HepG2 (cell line): Measurements from ENCODE around the gene MTA3. TPM values are rescaled to one million over a fixed set of nuclear protein-coding genes. Genes with fewer than 3 reads are reported as not detected.

ENCODE experiments used
- FOXA3 ChIP-seq: IDR thresholded peaks from 2 replicates; pipeline ENCODE4 v1.6.1; 2016; ENCODE audit warnings: missing genetic modification reagents, missing compliant biosample characterization
- FOXM1 ChIP-seq: sonication (generic); formaldehyde crosslinking; IDR thresholded peaks from 2 replicates; pipeline ENCODE4 v1.5.0; 2020; ENCODE audit warnings: missing genetic modification reagents
- KAT7 ChIP-seq: IDR thresholded peaks from 2 replicates; pipeline ENCODE4 v1.6.1; 2018; ENCODE audit warnings: borderline replicate concordance, missing compliant biosample characterization
- POLR2AphosphoS5 ChIP-seq: IDR thresholded peaks from 2 replicates; pipeline ENCODE4 v1.6.1; 2012; ENCODE audit warnings: low read depth, low read length
- RARA ChIP-seq: IDR thresholded peaks from 2 replicates; pipeline ENCODE4 v1.6.1; 2016; ENCODE audit warnings: missing genetic modification reagents, missing compliant biosample characterization
- SALL1 ChIP-seq: sonication (generic); formaldehyde crosslinking; IDR thresholded peaks from 2 replicates; pipeline ENCODE4 v1.8.0; 2022; ENCODE audit warnings: mild to moderate bottlenecking, missing genetic modification reagents
- STAT5B ChIP-seq: sonication (generic); formaldehyde crosslinking; IDR thresholded peaks from 2 replicates; pipeline ENCODE4 v1.4.0; 2020; ENCODE audit warnings: missing genetic modification reagents
- ZFYVE20 ChIP-seq: sonication (generic); formaldehyde crosslinking; IDR thresholded peaks from 2 replicates; pipeline ENCODE4 v1.8.0; 2023; ENCODE audit warnings: low read depth, mild to moderate bottlenecking, moderate library complexity, missing genetic modification reagents, borderline replicate concordance
- ZNF124 ChIP-seq: sonication (generic); formaldehyde crosslinking; IDR thresholded peaks from 2 replicates; pipeline ENCODE4 v1.4.0; 2020; ENCODE audit warnings: missing genetic modification reagents
- ZNF205 ChIP-seq: IDR thresholded peaks from 2 replicates; pipeline ENCODE4 v1.6.1; 2018; ENCODE audit warnings: missing biosample characterization, missing genetic modification reagents
- ZNF350 ChIP-seq: sonication (generic); formaldehyde crosslinking; IDR thresholded peaks from 2 replicates; pipeline ENCODE4 v1.4.0; 2020; ENCODE audit warnings: mild to moderate bottlenecking, low read depth, missing genetic modification reagents, borderline replicate concordance
- ZNF564 ChIP-seq: sonication (generic); formaldehyde crosslinking; IDR thresholded peaks from 2 replicates; pipeline ENCODE4 v1.8.1; 2023; ENCODE audit warnings: mild to moderate bottlenecking, missing genetic modification reagents
- ZNF570 ChIP-seq: sonication (generic); formaldehyde crosslinking; IDR thresholded peaks from 2 replicates; pipeline ENCODE4 v1.4.0; 2020; ENCODE audit warnings: mild to moderate bottlenecking, missing genetic modification reagents, borderline replicate concordance
- ZNF670 ChIP-seq: sonication (generic); formaldehyde crosslinking; IDR thresholded peaks from 2 replicates; pipeline ENCODE4 v1.8.0; 2022; ENCODE audit warnings: mild to moderate bottlenecking, missing genetic modification reagents, borderline replicate concordance
- ZSCAN31 ChIP-seq: sonication (generic); formaldehyde crosslinking; IDR thresholded peaks from 2 replicates; pipeline ENCODE4 v1.5.0; 2020; ENCODE audit warnings: low read depth, mild to moderate bottlenecking, missing genetic modification reagents
- ZSCAN9 ChIP-seq: IDR thresholded peaks from 2 replicates; pipeline ENCODE4 v1.6.1; 2016; ENCODE audit warnings: borderline replicate concordance
- polyA plus RNA-seq, 8 experiments: library from polyadenylated mRNA; depleted of rRNA in 3 of 8; stranded (reverse) in 7 of 8; unstranded in 1 of 8; fragments of >200 nt; fragmentation: Illumina TruSeq in 4 of 8; extraction: Trizol in 4 of 8; gene quantifications; 2 replicates each; pipeline versions ENCODE4 v1.2.1 to v1.2.3, GENCODE V29; 2011 to 2016; ENCODE audit warnings: low read depth in 4 of 8, missing spikeins in 1 of 8, mixed read lengths in 1 of 8; ENCODE audit not compliant: insufficient read depth in 1 of 8
- total RNA-seq, 5 experiments: library from RNA; depleted of rRNA; stranded (reverse); fragments of >200 nt; fragmentation: Illumina TruSeq; extraction: Trizol; gene quantifications; 2 replicates each; pipeline ENCODE4 v1.2.3, GENCODE V29; 2016; ENCODE audit warnings: low read depth in 1 of 5
- TF ChIP-seq, protein P1 (sequence below): sonication (generic); formaldehyde crosslinking; IDR thresholded peaks from 2 replicates; pipeline ENCODE4 v1.5.1; 2020; ENCODE audit warnings: mild to moderate bottlenecking, moderate library complexity, missing genetic modification reagents
- TF ChIP-seq, protein P2 (sequence below): sonication (generic); formaldehyde crosslinking; IDR thresholded peaks from 2 replicates; pipeline ENCODE4 v1.4.0; 2020; ENCODE audit warnings: low read depth, mild to moderate bottlenecking, missing genetic modification reagents
- TF ChIP-seq, protein P3 (sequence below): IDR thresholded peaks from 2 replicates; pipeline ENCODE4 v1.6.1; 2012; ENCODE audit warnings: low read length, improper control_type of control experiment
- TF ChIP-seq, protein P4 (sequence below): sonication (generic); formaldehyde crosslinking; IDR thresholded peaks from 2 replicates; pipeline ENCODE4 v1.5.1; 2020; ENCODE audit warnings: missing genetic modification reagents, mild to moderate bottlenecking, borderline replicate concordance
- TF ChIP-seq, protein P5 (sequence below): IDR thresholded peaks from 2 replicates; pipeline ENCODE4 v1.6.1; 2016; ENCODE audit warnings: missing genetic modification reagents, missing compliant biosample characterization

Gene MTA3
- total and polyA plus RNA-seq, 2 of the 13 experiments (the other 11 are each of a cell fraction or from before 2014, with no cell fraction given) = 48.8 to 77.8 TPM

DNA sequence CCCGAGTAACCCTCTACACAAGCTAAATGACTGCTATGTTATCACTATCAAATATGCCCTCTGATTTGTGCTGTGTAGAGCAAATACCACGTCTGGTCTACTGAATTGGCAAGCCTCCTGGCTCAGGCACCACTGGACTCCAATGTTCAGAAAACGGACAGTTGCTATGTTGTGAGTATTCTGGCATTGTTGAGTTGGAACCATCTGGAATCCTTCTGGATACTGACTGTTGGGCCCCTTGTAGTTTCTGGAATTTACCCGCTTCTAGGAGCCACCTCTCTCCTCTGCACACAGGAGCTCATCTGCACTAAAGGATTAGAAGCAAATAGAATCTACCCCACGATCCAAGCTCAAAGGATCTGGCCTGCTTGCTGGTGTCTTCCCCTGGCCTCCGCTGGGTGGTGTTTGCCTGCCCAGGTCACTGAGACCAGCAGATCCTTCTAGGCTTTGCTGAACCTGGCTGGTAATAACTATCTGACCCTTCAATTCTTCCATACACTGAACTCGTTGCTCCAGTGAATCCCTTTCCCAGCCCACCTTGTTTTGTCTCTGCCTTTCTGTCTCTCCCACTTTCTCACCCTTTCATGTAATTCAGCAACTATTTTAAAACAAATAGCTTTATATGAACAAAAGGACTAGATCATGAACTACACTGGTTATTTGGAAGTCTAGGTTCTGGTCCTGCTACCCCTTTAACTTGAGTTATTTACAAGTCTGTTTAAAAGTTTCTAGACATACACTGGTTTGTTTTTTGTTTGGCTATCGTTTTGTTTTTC, 226.0 kb downstream of the MTA3 start (continued):
- TF ChIP-seq, protein P1, sequence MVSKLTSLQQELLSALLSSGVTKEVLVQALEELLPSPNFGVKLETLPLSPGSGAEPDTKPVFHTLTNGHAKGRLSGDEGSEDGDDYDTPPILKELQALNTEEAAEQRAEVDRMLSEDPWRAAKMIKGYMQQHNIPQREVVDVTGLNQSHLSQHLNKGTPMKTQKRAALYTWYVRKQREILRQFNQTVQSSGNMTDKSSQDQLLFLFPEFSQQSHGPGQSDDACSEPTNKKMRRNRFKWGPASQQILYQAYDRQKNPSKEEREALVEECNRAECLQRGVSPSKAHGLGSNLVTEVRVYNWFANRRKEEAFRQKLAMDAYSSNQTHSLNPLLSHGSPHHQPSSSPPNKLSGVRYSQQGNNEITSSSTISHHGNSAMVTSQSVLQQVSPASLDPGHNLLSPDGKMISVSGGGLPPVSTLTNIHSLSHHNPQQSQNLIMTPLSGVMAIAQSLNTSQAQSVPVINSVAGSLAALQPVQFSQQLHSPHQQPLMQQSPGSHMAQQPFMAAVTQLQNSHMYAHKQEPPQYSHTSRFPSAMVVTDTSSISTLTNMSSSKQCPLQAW (CRISPR knock-in tag) = peak; percentile 37; the same call in 1 of the 2 replicates
- TF ChIP-seq ZNF205 (peak; percentile 36; the same call in 1 of the 2 replicates), ZSCAN9 (CRISPR knock-in tag) (0 out of 2 replicates have a peak, but pooled peaks have one; percentile 6), ZNF350 (CRISPR knock-in tag) (peak; percentile 85), ZNF570 (no peak), ZNF564 (CRISPR knock-in tag) (peak; percentile 36; the same call in 1 of the 2 replicates), RARA (CRISPR knock-in tag) (peak; percentile 52), ZNF670 (CRISPR knock-in tag) (peak; percentile 43; the same call in 1 of the 2 replicates), ZFYVE20 (no peak), SALL1 (CRISPR knock-in tag) (peak; percentile 72), FOXM1 (CRISPR knock-in tag) (no peak), FOXA3 (CRISPR knock-in tag) (0 out of 2 replicates have a peak, but pooled peaks have one; percentile 29), ZSCAN31 (CRISPR knock-in tag) (0 out of 2 replicates have a peak, but pooled peaks have one; percentile 61), ZNF124 (CRISPR knock-in tag) (0 out of 2 replicates have a peak, but pooled peaks have one; percentile 34), POLR2AphosphoS5 (peak; percentile 40; the same call in 1 of the 2 replicates), STAT5B (CRISPR knock-in tag) (no peak), KAT7 (CRISPR knock-in tag) (0 out of 2 replicates have a peak, but pooled peaks have one; percentile 45)
- TF ChIP-seq, protein P2, sequence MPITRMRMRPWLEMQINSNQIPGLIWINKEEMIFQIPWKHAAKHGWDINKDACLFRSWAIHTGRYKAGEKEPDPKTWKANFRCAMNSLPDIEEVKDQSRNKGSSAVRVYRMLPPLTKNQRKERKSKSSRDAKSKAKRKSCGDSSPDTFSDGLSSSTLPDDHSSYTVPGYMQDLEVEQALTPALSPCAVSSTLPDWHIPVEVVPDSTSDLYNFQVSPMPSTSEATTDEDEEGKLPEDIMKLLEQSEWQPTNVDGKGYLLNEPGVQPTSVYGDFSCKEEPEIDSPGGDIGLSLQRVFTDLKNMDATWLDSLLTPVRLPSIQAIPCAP (CRISPR knock-in tag) = 0 out of 2 replicates have a peak, but pooled peaks have one; percentile 57
- TF ChIP-seq, protein P3, sequence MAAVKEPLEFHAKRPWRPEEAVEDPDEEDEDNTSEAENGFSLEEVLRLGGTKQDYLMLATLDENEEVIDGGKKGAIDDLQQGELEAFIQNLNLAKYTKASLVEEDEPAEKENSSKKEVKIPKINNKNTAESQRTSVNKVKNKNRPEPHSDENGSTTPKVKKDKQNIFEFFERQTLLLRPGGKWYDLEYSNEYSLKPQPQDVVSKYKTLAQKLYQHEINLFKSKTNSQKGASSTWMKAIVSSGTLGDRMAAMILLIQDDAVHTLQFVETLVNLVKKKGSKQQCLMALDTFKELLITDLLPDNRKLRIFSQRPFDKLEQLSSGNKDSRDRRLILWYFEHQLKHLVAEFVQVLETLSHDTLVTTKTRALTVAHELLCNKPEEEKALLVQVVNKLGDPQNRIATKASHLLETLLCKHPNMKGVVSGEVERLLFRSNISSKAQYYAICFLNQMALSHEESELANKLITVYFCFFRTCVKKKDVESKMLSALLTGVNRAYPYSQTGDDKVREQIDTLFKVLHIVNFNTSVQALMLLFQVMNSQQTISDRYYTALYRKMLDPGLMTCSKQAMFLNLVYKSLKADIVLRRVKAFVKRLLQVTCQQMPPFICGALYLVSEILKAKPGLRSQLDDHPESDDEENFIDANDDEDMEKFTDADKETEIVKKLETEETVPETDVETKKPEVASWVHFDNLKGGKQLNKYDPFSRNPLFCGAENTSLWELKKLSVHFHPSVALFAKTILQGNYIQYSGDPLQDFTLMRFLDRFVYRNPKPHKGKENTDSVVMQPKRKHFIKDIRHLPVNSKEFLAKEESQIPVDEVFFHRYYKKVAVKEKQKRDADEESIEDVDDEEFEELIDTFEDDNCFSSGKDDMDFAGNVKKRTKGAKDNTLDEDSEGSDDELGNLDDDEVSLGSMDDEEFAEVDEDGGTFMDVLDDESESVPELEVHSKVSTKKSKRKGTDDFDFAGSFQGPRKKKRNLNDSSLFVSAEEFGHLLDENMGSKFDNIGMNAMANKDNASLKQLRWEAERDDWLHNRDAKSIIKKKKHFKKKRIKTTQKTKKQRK = no peak
- TF ChIP-seq, protein P4, sequence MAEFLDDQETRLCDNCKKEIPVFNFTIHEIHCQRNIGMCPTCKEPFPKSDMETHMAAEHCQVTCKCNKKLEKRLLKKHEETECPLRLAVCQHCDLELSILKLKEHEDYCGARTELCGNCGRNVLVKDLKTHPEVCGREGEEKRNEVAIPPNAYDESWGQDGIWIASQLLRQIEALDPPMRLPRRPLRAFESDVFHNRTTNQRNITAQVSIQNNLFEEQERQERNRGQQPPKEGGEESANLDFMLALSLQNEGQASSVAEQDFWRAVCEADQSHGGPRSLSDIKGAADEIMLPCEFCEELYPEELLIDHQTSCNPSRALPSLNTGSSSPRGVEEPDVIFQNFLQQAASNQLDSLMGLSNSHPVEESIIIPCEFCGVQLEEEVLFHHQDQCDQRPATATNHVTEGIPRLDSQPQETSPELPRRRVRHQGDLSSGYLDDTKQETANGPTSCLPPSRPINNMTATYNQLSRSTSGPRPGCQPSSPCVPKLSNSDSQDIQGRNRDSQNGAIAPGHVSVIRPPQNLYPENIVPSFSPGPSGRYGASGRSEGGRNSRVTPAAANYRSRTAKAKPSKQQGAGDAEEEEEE (CRISPR knock-in tag) = no peak
- TF ChIP-seq, protein P5, sequence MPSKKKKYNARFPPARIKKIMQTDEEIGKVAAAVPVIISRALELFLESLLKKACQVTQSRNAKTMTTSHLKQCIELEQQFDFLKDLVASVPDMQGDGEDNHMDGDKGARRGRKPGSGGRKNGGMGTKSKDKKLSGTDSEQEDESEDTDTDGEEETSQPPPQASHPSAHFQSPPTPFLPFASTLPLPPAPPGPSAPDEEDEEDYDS (CRISPR knock-in tag) = peak; percentile 57
